K562 (cell line): Measurements from ENCODE around the gene PI4K2A. TPM values are rescaled to one million over a fixed set of nuclear protein-coding genes. Genes with fewer than 3 reads are reported as not detected.
A peak's percentile ranks its signal among the peaks of the same experiment; 100 is the strongest.

Experiments
- ASH1L ChIP-seq: fragments of 450-650 bp; IDR thresholded peaks from 2 replicates; pipeline ENCODE4 v1.6.1; 2018; ENCODE audit warnings: borderline replicate concordance, mild to moderate bottlenecking, low read depth; ENCODE audit not compliant: partially characterized antibody
- ELF4 ChIP-seq: fragments of 450-650 bp; formaldehyde crosslinking; IDR thresholded peaks from 2 replicates; pipeline ENCODE4 v1.4.0; 2022; ENCODE audit warnings: missing genetic modification characterization
- ETS2 ChIP-seq: IDR thresholded peaks from 2 replicates; pipeline ENCODE4 v1.6.1; 2016; ENCODE audit warnings: borderline replicate concordance, missing genetic modification characterization, mild to moderate bottlenecking, moderate library complexity, missing compliant biosample characterization; ENCODE audit not compliant: poor library complexity, severe bottlenecking
- HCFC1 ChIP-seq: IDR thresholded peaks from 2 replicates; pipeline ENCODE4 v1.6.1; 2012; ENCODE audit warnings: low read depth, low read length, improper control_type of control experiment
- HDAC3 ChIP-seq: fragments of 450-650 bp; IDR thresholded peaks from 2 replicates; pipeline ENCODE4 v1.6.1; 2018; ENCODE audit warnings: borderline replicate concordance, mild to moderate bottlenecking, moderate library complexity; ENCODE audit not compliant: partially characterized antibody
- MAFF ChIP-seq: IDR thresholded peaks from 2 replicates; pipeline ENCODE4 v1.6.1; 2012; ENCODE audit warnings: low read length, improper control_type of control experiment
- PHF20 ChIP-seq: fragments of 450-650 bp; IDR thresholded peaks from 2 replicates; pipeline ENCODE4 v1.6.1; 2018; ENCODE audit not compliant: partially characterized antibody
- SMAD1 ChIP-seq: fragments of 150-350 bp; IDR thresholded peaks from 2 replicates; pipeline ENCODE4 v1.6.1; 2014; ENCODE audit warnings: low read length, low read depth; ENCODE audit not compliant: partially characterized antibody
- SRSF7 ChIP-seq: fragments of 200-400 bp; formaldehyde crosslinking; optimal IDR thresholded peaks from 2 replicates; pipeline ENCODE3; 2017; ENCODE audit warnings: mild to moderate bottlenecking, low read depth, low read length
- TBL1XR1 ChIP-seq, 2 experiments: IDR thresholded peaks; 2 replicates each; pipeline ENCODE4 v1.6.1; 2012; ENCODE audit warnings: improper control_type of control experiment in 2 of 2, low read length in 2 of 2, mild to moderate bottlenecking in 1 of 2
- TCFL5 ChIP-seq: fragments of 250-450 bp; sonication (Bioruptor Pico); conservative IDR thresholded peaks from 2 replicates; pipeline ENCODE4 v1.6.1; 2021; ENCODE audit warnings: mild to moderate bottlenecking, moderate library complexity, matching md5 sums
- THAP12 ChIP-seq: fragments of 250-450 bp; sonication (Bioruptor Pico); IDR thresholded peaks from 2 replicates; pipeline ENCODE4 v1.9.0; 2021; ENCODE audit warnings: mild to moderate bottlenecking, inconsistent platforms
- U2AF2 ChIP-seq: fragments of 200-400 bp; formaldehyde crosslinking; optimal IDR thresholded peaks from 2 replicates; pipeline ENCODE3; 2017; ENCODE audit warnings: low read depth, mild to moderate bottlenecking, low read length
- ZMIZ1 ChIP-seq, 2 experiments: fragments of 150-350 bp in 1 of 2; IDR thresholded peaks; 2 replicates each; pipeline ENCODE4 v1.6.1; 2012 to 2016; ENCODE audit warnings: low read depth in 2 of 2, low read length in 2 of 2, mild to moderate bottlenecking in 1 of 2, moderate library complexity in 1 of 2
- ZNF280B ChIP-seq: fragments of 250-450 bp; sonication (Bioruptor Pico); IDR thresholded peaks from 2 replicates; pipeline ENCODE4 v1.5.1; 2021; ENCODE audit warnings: mild to moderate bottlenecking
- ZNF41 ChIP-seq: fragments of 250-450 bp; sonication (Bioruptor Pico); conservative IDR thresholded peaks from 2 replicates; pipeline ENCODE4 v1.4.0; 2020; ENCODE audit warnings: mild to moderate bottlenecking
- ZNF589 ChIP-seq: fragments of 200-800 bp; sonication (Bioruptor generic); IDR thresholded peaks from 2 replicates; pipeline ENCODE4 v1.6.1; 2016; ENCODE audit warnings: low read depth, missing genetic modification characterization, missing compliant biosample characterization
- polyA plus RNA-seq, 8 experiments: library from polyadenylated mRNA; depleted of rRNA in 4 of 8; stranded (reverse) in 5 of 8; unstranded in 3 of 8; fragments of >200 nt; fragmentation: Nextera tagmentation in 2 of 8; fragmentation: Illumina TruSeq in 1 of 8; extraction: Ambion mirVana in 2 of 8; extraction: Trizol in 1 of 8; gene quantifications; 2 replicates each; pipeline versions ENCODE4 v1.2.1 to v1.2.3, GENCODE V29; 2011 to 2014; ENCODE audit warnings: inconsistent platforms in 1 of 8, missing spikeins in 1 of 8
- total RNA-seq, 7 experiments: library from RNA; depleted of rRNA in 6 of 7; stranded (reverse); fragments of >200 nt in 6 of 7; fragmentation: Illumina TruSeq in 2 of 7; extraction: Trizol in 2 of 7; gene quantifications; 2 replicates each; pipeline versions ENCODE4 v1.2.1 to v1.2.3, GENCODE V29; 2011 to 2021; ENCODE audit warnings: low replicate concordance in 1 of 7

Gene PI4K2A
- total and polyA plus RNA-seq, 9 of the 15 experiments (the other 6 are each of a cell fraction or from before 2014, with no cell fraction given): 4.4 to 28.4 (median 16.5) TPM

- no peak for TF ChIP-seq ETS2 (tag)
- TF ChIP-seq PHF20: no peak
- TF ChIP-seq ASH1L: no peak
- no peak for TF ChIP-seq ZNF280B (CRISPR knock-in tag)
- TF ChIP-seq THAP12 (CRISPR knock-in tag): no peak
- no peak for TF ChIP-seq ZNF41 (CRISPR knock-in tag)
- TF ChIP-seq TBL1XR1 (IDR thresholded peaks at IDR 0.05; ENCODE audit: low read length in 2 of 2): no peak; a peak in 1 of 4 replicates
- no peak for TF ChIP-seq SMAD1
- TF ChIP-seq HCFC1: no peak
- TF ChIP-seq ELF4 (CRISPR knock-in tag): no peak
- TF ChIP-seq SRSF7: no peak
- no peak for TF ChIP-seq U2AF2
- no peak for TF ChIP-seq ZMIZ1 (IDR thresholded peaks at IDR 0.05; ENCODE audit: low read depth in 2 of 2, low read length in 2 of 2)
- TF ChIP-seq MAFF: no peak
- TF ChIP-seq TCFL5 (CRISPR knock-in tag): no peak
- TF ChIP-seq ZNF589: peak; percentile 45; the same call in 1 of the 2 replicates
- no peak for TF ChIP-seq HDAC3
These were observed 8.3 kb downstream of the PI4K2A start (continued) for GRCh38 chr10:97648562-97649404.
